ENCODE measurements around the gene NOC4L.

DNA sequence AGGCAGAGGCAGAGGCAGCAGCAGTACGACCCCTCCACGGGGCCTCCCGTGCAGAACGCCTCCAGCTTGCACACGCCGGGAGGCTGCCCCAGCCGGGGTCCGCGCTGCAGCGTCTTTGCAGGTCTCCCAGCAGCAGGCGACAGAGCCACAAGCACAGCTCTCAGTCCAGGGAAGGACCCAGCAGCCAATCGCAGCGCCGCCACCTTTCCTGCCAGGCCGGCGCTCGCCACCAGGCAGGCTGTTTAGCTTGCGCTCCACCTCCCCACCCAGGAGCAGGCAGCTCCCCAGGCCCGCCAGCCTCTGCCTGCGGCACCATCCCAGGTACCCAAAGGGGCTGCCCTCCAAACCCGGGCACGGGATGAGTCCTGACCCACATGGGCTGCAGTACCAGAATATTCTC, 25.4 kb upstream of the NOC4L start:
- TF ChIP-seq, protein P1, sequence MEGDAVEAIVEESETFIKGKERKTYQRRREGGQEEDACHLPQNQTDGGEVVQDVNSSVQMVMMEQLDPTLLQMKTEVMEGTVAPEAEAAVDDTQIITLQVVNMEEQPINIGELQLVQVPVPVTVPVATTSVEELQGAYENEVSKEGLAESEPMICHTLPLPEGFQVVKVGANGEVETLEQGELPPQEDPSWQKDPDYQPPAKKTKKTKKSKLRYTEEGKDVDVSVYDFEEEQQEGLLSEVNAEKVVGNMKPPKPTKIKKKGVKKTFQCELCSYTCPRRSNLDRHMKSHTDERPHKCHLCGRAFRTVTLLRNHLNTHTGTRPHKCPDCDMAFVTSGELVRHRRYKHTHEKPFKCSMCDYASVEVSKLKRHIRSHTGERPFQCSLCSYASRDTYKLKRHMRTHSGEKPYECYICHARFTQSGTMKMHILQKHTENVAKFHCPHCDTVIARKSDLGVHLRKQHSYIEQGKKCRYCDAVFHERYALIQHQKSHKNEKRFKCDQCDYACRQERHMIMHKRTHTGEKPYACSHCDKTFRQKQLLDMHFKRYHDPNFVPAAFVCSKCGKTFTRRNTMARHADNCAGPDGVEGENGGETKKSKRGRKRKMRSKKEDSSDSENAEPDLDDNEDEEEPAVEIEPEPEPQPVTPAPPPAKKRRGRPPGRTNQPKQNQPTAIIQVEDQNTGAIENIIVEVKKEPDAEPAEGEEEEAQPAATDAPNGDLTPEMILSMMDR (conservative IDR thresholded peaks at IDR 0.05): no peak
- no peak for TF ChIP-seq ZFX (IDR thresholded peaks at IDR 0.05)
